ENCODE results near the gene HIPK4. TPM values are rescaled to one million over a fixed set of nuclear protein-coding genes. Genes with fewer than 3 reads are reported as not detected.
A peak's percentile ranks its signal among the peaks of the same experiment; 100 is the strongest.

Gene HIPK4
- polyA plus RNA-seq, 3 donors: 0.09 TPM; not detected in 2

GRCh38 chr19:40355975-40356680, 33.9 kb downstream of the HIPK4 start:
- H3K4me2 ChIP-seq (replicated peaks; ENCODE audit: extremely low read depth, low read length, poor library complexity, severe bottlenecking): no peak overlapping the region
- no peaks in the 10 kb centered on the region for H4K20me1 ChIP-seq (ENCODE audit: insufficient read depth, low read length)
- H3K9me3 ChIP-seq (replicated peaks in 1 of 2; ENCODE audit: control insufficient read depth in 1 of 2, insufficient read depth in 1 of 2, low read length in 2 of 2): no peaks in the 10 kb centered on the region
- H3K27ac ChIP-seq (ENCODE audit: low read depth in 1 of 2, low read length in 2 of 2): peak overlapping the region in 1 of 2 donors; percentile 22
- Mint-ChIP-seq H3K27me3 (ENCODE audit: low read depth in 3 of 3) (peaks cover 0 to 3% (median 1%) of the 10 kb centered on the region in 3 donors), H3K36me3 (peaks cover 17 to 35% of the 10 kb centered on the region in 2 donors), H3K4me1 (peaks cover 59% of the 10 kb centered on the region), H3K27ac (peak overlapping the region; percentile 3 to 87 (median 70)), H3K4me3 (no peak overlapping the region), H3K9me3 (peaks cover 0 to 4% (median 0%) of the 10 kb centered on the region in 7 donors)
- no peak for DNase-seq
- no peaks in the 10 kb centered on the region for H3K27me3 ChIP-seq (ENCODE audit: control insufficient read depth in 2 of 2, insufficient read depth in 2 of 2, low read length in 2 of 2)
- 61% methylated on average over 9 of the region's 9 CpGs for WGBS (ENCODE audit: insufficient coverage)
- H3K79me2 ChIP-seq (ENCODE audit: insufficient read depth, low read length): peaks cover 28% of the 10 kb centered on the region
- TF ChIP-seq, protein P1, sequence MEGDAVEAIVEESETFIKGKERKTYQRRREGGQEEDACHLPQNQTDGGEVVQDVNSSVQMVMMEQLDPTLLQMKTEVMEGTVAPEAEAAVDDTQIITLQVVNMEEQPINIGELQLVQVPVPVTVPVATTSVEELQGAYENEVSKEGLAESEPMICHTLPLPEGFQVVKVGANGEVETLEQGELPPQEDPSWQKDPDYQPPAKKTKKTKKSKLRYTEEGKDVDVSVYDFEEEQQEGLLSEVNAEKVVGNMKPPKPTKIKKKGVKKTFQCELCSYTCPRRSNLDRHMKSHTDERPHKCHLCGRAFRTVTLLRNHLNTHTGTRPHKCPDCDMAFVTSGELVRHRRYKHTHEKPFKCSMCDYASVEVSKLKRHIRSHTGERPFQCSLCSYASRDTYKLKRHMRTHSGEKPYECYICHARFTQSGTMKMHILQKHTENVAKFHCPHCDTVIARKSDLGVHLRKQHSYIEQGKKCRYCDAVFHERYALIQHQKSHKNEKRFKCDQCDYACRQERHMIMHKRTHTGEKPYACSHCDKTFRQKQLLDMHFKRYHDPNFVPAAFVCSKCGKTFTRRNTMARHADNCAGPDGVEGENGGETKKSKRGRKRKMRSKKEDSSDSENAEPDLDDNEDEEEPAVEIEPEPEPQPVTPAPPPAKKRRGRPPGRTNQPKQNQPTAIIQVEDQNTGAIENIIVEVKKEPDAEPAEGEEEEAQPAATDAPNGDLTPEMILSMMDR (IDR thresholded peaks at IDR 0.05): no peak
- no peak overlapping the region for H2AFZ ChIP-seq (ENCODE audit: insufficient read depth, low read depth, low read length, poor library complexity, severe bottlenecking)
- peaks cover 55 to 56% of the 10 kb centered on the region in 2 donors for H3K4me1 ChIP-seq (ENCODE audit: control insufficient read depth in 1 of 2, insufficient read depth in 2 of 2, low read length in 2 of 2)
- intact Hi-C loops (cut with micrococcal nuclease): no loop called here
- no peak overlapping the region for H3K4me3 ChIP-seq (replicated peaks in 1 of 3; ENCODE audit: low read depth in 2 of 3, low read length in 3 of 3)
- no peaks in the 10 kb centered on the region for H3K36me3 ChIP-seq (replicated peaks in 1 of 2; ENCODE audit: control insufficient read depth in 1 of 2, insufficient read depth in 2 of 2, low read length in 2 of 2)
- no peak overlapping the region for H3K9ac ChIP-seq (ENCODE audit: insufficient read depth, low read length, poor library complexity, severe bottlenecking)

DNA sequence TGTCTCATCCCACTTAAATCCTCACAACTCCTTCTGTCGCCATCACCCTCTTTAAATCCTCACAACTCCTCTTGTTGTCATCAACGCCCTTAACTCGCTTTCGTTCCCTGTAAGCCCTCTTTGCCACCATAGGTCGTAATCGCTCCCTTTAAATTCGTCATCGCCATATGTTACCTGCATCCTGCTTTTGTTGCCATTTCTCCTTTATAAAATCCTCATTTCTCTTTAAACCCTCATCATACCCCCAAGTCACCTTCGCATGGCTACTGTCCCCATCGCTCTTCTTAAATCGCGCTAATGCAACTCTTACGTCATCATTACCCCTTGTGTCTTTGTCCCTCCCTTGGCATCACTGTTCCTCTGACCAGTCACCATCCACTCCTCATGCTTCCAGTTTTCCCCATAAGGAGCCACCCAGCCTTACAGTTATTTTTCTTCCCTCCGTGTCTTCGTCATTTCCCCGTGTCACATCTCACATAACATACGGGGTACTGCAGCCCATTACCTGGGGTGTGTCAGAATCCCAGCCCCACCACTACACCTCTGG, 40.9 kb downstream of the HIPK4 start:
- H3K27me3 ChIP-seq (ENCODE audit: control insufficient read depth in 2 of 2, insufficient read depth in 2 of 2, low read length in 2 of 2): no peaks in the 10 kb centered on the region
- H3K79me2 ChIP-seq (ENCODE audit: insufficient read depth, low read length): peaks cover 52% of the 10 kb centered on the region
- H3K27ac Mint-ChIP-seq: peak overlapping the region; percentile 92 to 97 (median 95)
- H3K9ac ChIP-seq (ENCODE audit: insufficient read depth, low read length, poor library complexity, severe bottlenecking): peak overlapping the region; percentile 79
- H3K36me3 ChIP-seq (replicated peaks in 1 of 2; ENCODE audit: control insufficient read depth in 1 of 2, insufficient read depth in 2 of 2, low read length in 2 of 2): no peaks in the 10 kb centered on the region
- H3K9me3 Mint-ChIP-seq: peaks cover 0 to 2% (median 0%) of the 10 kb centered on the region in 7 donors
- H3K36me3 Mint-ChIP-seq: peaks cover 11 to 32% of the 10 kb centered on the region in 2 donors
- intact Hi-C loops (cut with micrococcal nuclease): loop anchor here (1.0 to 5.0 kb wide), 3 partner anchors 11 to 53 kb away; no protein-coding TSS in a partner anchor
- peak overlapping the region; percentile 88 to 93 for H3K4me3 Mint-ChIP-seq
- TF ChIP-seq, protein P1 (IDR thresholded peaks at IDR 0.05): no peak
- peak overlapping the region; percentile 68 for H2AFZ ChIP-seq (ENCODE audit: insufficient read depth, low read depth, low read length, poor library complexity, severe bottlenecking)
- peak; percentile 60 to 83 (median 66) for DNase-seq
- no peaks in the 10 kb centered on the region for H3K27me3 Mint-ChIP-seq (ENCODE audit: low read depth in 3 of 3)
- peak overlapping the region; percentile 59 to 89 for H3K27ac ChIP-seq (ENCODE audit: low read depth in 1 of 2, low read length in 2 of 2)
- no peaks in the 10 kb centered on the region for H4K20me1 ChIP-seq (ENCODE audit: insufficient read depth, low read length)
- peak overlapping the region; percentile 83 for H3K4me2 ChIP-seq (replicated peaks; ENCODE audit: extremely low read depth, low read length, poor library complexity, severe bottlenecking)
- H3K9me3 ChIP-seq (replicated peaks in 1 of 2; ENCODE audit: control insufficient read depth in 1 of 2, insufficient read depth in 1 of 2, low read length in 2 of 2): no peaks in the 10 kb centered on the region
- H3K4me1 Mint-ChIP-seq: peaks cover 34% of the 10 kb centered on the region
- 8% methylated on average over 17 of the region's 17 CpGs for whole genome bisulfite sequencing (ENCODE audit: insufficient coverage)
- H3K4me3 ChIP-seq (replicated peaks in 1 of 3; ENCODE audit: low read depth in 2 of 3, low read length in 3 of 3): peak overlapping the region; percentile 73 to 91 (median 83)
- H3K4me1 ChIP-seq (ENCODE audit: control insufficient read depth in 1 of 2, insufficient read depth in 2 of 2, low read length in 2 of 2): peaks cover 23 to 24% of the 10 kb centered on the region in 2 donors

Measured in CD14-positive monocyte (primary cell).